ENCODE measurements around the gene FERMT3. TPM values are rescaled to one million over a fixed set of nuclear protein-coding genes. Genes with fewer than 3 reads are reported as not detected.

Gene FERMT3
- total and polyA plus RNA-seq, 2 of the 13 experiments (the other 11 are each of a cell fraction or from before 2014, with no cell fraction given): 0.29 TPM; not detected in 1

DNA sequence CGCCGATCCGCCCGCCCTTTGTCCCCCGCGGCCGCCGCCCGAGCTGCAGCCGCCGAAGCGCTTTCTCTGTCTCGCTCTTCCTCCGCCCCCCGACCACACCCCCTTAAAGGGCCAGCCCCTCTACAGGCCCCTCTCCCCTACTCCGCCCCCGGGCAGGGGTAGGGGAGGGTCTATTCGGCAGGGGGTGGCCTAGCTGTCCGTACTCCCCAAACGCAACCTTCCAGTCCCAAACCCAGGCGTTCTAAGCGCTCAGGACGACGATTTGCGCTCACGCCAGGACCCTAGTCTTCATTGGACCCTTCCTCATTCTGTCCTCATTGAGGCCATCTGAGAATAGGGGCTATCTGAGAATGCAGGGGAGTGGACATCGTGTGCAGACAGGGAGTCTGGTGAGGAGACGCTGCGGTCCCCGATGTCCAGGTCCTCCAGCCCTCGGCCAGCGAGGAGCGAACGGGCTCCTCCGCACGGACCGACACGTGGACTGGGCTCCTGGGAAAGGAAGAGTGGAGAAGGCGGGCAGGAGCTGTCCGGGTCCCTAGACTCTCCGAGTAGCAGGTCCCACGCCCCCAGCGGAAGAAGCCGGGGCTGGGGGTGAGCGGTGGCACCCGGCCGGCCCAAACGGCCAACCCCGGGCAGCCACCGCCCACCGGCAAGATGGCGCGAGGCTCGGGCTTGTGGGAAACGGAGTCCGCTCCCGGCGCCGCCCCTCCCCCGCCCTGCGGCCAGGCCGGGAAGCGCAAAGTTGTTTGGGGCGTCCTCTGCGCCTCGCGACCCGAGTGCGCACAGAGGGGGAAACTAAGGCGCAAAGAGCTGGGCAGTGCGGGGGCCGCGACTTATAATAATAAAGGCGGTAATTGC lies 40.6 kb downstream of the FERMT3 start, which contains the start of gene PPP1R14B (continued):
- TF ChIP-seq MAFF (IDR thresholded peaks at IDR 0.05; ENCODE audit: low read depth, low read length) (no peak), ZNF205 (CRISPR knock-in tag; IDR thresholded peaks at IDR 0.05) (no peak), IRF2 (CRISPR knock-in tag; IDR thresholded peaks at IDR 0.05) (no peak; the same call in 1 of the 2 replicates), MED13 (CRISPR knock-in tag; IDR thresholded peaks at IDR 0.05) (no peak), CHCHD3 (CRISPR knock-in tag; IDR thresholded peaks at IDR 0.05) (peak; percentile 94; the same call in 1 of the 2 replicates), HMG20A (CRISPR knock-in tag; IDR thresholded peaks at IDR 0.05; ENCODE audit: borderline replicate concordance) (no peak), ZNF674 (CRISPR knock-in tag; IDR thresholded peaks at IDR 0.05; ENCODE audit: low read depth) (no peak), FLYWCH1 (CRISPR knock-in tag; IDR thresholded peaks at IDR 0.05) (no peak), PLRG1 (conservative IDR thresholded peaks at IDR 0.05) (no peak), AKAP8 (CRISPR knock-in tag; IDR thresholded peaks at IDR 0.05) (peak; percentile 52; the same call in 1 of the 2 replicates), PHF8 (CRISPR knock-in tag; IDR thresholded peaks at IDR 0.05) (peak; percentile 75), DBP (CRISPR knock-in tag; IDR thresholded peaks at IDR 0.05; ENCODE audit: not compliant biosample characterization) (no peak), ZNF644 (CRISPR knock-in tag; IDR thresholded peaks at IDR 0.05; ENCODE audit: low read depth) (no peak), KLF13 (CRISPR knock-in tag; IDR thresholded peaks at IDR 0.05) (no peak), ZBTB21 (CRISPR knock-in tag; IDR thresholded peaks at IDR 0.05) (no peak), MIXL1 (CRISPR knock-in tag; IDR thresholded peaks at IDR 0.05) (no peak), ZNF232 (CRISPR knock-in tag; IDR thresholded peaks at IDR 0.05; ENCODE audit: borderline replicate concordance) (no peak), ZFY (CRISPR knock-in tag; IDR thresholded peaks at IDR 0.05) (peak; percentile 77), NR3C1 (CRISPR knock-in tag; IDR thresholded peaks at IDR 0.05) (no peak), ZFP82 (CRISPR knock-in tag; IDR thresholded peaks at IDR 0.05; ENCODE audit: borderline replicate concordance) (no peak), HHEX (CRISPR knock-in tag; IDR thresholded peaks at IDR 0.05) (no peak)
- TF ChIP-seq, protein P1, sequence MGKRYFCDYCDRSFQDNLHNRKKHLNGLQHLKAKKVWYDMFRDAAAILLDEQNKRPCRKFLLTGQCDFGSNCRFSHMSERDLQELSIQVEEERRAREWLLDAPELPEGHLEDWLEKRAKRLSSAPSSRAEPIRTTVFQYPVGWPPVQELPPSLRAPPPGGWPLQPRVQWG (CRISPR knock-in tag; IDR thresholded peaks at IDR 0.05; ENCODE audit: borderline replicate concordance, low read depth): no peak
- TF ChIP-seq, protein P2, sequence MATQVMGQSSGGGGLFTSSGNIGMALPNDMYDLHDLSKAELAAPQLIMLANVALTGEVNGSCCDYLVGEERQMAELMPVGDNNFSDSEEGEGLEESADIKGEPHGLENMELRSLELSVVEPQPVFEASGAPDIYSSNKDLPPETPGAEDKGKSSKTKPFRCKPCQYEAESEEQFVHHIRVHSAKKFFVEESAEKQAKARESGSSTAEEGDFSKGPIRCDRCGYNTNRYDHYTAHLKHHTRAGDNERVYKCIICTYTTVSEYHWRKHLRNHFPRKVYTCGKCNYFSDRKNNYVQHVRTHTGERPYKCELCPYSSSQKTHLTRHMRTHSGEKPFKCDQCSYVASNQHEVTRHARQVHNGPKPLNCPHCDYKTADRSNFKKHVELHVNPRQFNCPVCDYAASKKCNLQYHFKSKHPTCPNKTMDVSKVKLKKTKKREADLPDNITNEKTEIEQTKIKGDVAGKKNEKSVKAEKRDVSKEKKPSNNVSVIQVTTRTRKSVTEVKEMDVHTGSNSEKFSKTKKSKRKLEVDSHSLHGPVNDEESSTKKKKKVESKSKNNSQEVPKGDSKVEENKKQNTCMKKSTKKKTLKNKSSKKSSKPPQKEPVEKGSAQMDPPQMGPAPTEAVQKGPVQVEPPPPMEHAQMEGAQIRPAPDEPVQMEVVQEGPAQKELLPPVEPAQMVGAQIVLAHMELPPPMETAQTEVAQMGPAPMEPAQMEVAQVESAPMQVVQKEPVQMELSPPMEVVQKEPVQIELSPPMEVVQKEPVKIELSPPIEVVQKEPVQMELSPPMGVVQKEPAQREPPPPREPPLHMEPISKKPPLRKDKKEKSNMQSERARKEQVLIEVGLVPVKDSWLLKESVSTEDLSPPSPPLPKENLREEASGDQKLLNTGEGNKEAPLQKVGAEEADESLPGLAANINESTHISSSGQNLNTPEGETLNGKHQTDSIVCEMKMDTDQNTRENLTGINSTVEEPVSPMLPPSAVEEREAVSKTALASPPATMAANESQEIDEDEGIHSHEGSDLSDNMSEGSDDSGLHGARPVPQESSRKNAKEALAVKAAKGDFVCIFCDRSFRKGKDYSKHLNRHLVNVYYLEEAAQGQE (IDR thresholded peaks at IDR 0.05; ENCODE audit: borderline replicate concordance in 1 of 2, low read depth in 1 of 2, low read length in 2 of 2): no peak; a peak in 1 of 4 replicates
- TF ChIP-seq, protein P3, sequence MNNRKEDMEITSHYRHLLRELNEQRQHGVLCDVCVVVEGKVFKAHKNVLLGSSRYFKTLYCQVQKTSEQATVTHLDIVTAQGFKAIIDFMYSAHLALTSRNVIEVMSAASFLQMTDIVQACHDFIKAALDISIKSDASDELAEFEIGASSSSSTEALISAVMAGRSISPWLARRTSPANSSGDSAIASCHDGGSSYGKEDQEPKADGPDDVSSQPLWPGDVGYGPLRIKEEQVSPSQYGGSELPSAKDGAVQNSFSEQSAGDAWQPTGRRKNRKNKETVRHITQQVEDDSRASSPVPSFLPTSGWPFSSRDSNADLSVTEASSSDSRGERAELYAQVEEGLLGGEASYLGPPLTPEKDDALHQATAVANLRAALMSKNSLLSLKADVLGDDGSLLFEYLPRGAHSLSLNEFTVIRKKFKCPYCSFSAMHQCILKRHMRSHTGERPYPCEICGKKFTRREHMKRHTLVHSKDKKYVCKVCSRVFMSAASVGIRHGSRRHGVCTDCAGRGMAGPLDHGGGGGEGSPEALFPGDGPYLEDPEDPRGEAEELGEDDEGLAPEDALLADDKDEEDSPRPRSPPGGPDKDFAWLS (CRISPR knock-in tag; IDR thresholded peaks at IDR 0.05; ENCODE audit: borderline replicate concordance): no peak
